Activated effector memory CD4-positive, alpha-beta T cell treated with anti-CD3 and anti-CD28 coated beads, Interleukin-2, amount 50 U/mL, for 16 hours (primary cell): ENCODE results near the gene FHIP2A.
"Not testable (repeated sequence)": the region's sequence is repeated elsewhere in the genome, so short reads cannot be mapped to it uniquely, and the experiment has no call there.

Experiments used
- DNase-seq: peaks from one replicate; pipeline ENCODE4 v3.0.0-alpha.2; 2020

The FHIP2A gene

GRCh38 chr10:114821915-114822443 lies 399 bp downstream of the FHIP2A start:
- DNase-seq = no peak

GRCh38 chr10:114822444-114823076 lies 980 bp downstream of the FHIP2A start:
- DNase-seq = peak; percentile 74

DNA sequence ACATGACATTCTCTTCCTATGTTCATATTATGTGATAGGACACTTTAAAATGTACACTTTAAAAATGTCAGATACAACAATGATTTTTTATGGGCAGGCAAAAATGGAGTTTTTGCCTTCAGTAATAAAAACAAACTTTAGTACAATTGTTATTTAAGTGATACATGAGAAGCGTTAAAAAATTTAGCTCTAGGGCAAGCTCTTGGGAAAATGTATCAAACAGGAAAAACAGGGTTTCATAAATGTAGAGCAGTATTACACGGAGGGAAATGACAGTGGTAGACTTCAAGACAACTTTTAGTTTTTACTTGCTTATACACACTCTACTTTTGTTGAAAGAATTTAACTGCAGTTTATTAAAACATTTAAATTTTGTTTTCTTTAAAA lies 1.5 kb downstream of the FHIP2A start:
- DNase-seq = no peak

GRCh38 chr10:114824391-114824790 lies 2.8 kb downstream of the FHIP2A start:
- no peak for DNase-seq

DNA sequence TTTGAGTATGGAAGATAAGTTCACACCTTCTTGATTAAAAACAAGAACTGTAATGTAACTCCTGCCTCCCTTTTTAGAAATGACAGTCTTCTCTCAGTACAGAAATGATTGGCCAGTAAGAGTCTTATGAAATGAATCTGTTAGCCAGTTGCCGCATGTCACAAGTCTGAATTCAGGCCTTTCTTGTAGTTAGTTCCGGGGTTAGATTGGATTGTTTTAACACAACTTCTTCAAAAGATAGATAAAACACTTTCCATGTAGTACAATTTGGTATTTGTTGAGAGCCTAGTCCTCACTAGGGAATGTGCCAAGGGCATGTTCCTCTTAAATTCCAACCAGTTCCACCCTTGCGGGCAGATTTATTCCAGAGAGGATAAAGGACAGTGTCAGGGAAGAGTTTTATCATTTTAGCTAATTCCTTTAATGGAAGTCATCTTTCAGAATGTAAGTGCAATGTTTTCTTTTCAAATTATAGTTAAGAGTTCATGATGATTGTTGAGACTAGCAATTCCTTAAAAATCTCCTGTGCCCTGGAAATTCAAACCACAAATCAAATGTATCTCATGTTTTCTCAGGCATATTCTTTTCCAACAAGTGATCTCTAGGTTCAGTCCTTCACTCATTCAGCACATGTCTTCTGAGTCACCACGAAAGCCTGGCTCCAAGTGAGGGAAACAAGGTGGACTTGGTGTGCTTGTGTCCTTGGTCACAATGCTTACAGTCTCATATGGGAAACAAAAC lies 4.1 kb downstream of the FHIP2A start:
- no peak for DNase-seq

DNA sequence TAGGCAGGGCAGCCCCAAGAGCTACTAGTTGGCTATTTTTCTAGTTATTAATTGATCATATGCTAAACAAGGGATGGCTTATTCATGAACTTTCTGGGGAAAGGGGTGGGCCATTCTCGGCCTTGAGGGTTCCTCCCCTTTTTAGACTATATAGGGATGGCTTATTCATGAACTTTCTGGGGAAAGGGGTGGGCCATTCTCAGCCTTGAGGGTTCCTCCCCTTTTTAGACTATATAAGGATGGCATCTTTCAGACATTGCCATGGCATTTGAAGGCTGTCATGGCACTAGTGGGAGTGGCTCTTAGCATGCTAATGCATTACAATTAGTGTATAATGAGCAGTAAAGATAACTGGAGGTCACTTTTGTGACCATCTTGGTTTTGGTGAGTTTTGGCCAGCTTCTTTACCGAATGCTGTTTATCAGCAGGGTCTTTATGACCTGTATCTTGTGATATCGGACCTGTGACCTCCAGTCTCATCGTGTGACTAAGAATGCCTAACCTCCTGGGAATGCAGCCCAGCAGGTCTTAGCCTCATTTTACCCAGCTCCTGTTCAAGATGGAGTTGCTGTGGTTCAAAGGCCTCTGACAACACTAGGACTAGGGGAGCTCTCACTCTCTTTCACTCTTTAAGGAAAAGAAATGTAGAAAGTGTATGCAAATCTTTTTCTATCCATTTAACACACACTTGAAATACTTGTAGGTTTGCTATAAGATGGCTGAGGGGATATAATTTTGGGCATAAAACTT lies 7.8 kb downstream of the FHIP2A start:
- DNase-seq = no peak

DNA sequence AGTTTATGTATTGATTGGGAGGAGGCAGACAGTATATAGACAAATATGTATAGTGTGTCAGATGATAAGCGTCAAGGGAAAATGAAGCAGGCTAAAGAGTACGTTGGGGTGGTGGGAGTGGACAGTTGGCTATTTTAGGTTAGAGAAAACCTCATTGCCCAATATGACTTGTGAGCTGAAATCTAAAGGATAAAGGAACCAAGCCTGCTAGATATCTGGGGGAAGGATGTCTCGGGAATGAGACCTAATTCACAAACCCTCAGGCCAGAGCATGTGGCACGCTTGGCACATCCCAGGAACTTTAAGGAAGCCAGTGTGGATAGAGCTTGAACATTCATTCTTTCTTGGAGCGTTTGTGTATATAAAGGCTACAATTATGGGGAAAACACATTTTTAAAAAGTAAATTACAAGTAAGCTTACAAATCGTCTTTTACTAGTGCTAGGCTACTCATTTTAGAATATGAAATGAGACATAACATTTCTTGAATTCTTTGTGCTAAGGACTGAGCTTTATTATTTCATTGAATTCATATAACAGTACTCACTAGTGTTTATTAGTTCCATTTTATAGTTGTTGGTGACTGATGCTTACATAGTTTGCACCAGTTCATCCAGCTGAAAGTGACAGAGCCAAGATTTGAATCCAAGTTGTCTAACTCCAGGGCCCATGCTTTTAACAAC lies 9.7 kb downstream of the FHIP2A start:
- DNase-seq = no peak

DNA sequence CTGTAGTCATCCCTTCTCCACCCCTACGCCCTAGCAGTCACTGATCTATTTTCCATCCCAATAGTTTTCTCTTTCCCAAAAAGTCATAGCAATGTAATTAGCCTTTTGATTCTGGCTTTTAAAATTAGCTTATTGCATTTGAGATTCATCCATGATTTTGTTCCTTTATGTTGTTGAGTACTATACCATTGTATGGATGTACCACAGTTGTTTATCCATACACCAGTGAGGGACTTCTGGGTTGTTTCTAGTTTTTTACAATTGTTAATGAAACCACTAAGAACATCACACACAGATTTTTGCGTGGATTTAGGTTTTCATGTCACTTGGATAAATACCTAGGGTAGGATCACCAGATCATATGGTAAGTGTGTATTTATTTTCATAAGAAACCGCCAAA lies 16.1 kb downstream of the FHIP2A start:
- DNase-seq = no peak

DNA sequence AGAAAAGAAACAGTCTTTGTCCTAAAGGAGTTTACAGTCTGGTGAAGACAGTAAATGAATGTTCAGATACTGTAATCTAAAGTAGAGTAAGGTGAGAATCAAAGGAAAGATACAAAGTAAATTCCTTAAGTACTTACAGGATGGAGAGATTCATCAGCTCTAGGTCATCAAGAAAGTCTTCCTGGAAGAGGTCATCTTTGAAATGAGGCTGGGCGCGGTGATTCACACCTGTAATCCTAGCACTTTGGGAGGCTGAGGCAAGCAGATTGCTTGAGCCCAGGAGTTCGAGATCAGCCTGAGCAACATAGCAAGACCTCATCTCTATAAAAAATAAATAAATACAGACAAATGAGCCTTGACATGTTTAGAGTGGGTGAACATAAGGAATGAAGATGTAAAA lies 18.3 kb downstream of the FHIP2A start:
- no peak for DNase-seq

GRCh38 chr10:114845978-114846693 lies 24.6 kb downstream of the FHIP2A start:
- DNase-seq = no peak

DNA sequence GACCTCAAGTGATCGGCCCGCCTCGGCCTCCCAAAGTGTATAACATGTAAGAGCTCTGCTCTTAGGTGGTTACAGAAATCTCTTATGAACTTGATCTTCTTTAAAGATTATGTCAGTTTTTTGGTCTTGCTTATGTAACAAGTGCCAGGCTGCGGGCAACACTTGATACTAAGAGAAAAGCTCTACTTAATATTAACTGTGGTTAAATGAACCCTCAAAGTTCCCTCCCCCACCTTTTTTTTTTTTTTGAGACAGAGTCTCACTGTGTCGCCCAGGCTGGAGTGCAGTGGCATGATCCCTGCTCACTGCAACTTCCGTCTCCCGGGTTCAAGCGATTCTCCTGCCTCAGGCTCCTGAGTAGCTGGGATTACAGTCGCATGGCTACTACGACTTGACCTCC lies 25.9 kb downstream of the FHIP2A start:
- not testable (repeated sequence) for DNase-seq

DNA sequence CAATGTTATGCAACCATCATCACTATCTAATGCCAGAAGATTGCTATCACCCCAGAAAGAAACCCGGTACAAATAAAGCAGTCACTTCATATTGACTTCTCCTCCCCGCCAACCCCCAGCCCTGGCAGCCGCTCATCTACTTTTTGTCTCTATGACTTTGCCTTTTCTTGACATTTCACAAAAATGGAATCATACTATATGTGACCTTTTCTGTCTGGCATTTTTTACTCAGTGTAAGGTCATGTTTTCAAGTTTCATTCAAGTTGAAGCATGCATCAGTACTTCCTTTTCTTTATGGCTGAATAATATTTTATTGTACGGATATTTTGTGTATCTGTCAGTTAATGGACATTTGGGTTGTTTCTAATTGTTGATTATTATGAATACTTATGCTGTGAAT lies 28.1 kb downstream of the FHIP2A start:
- DNase-seq = no peak

- no peak for DNase-seq
Observed at GRCh38 chr10:114850126-114850525, 28.5 kb downstream of the FHIP2A start.

- no peak for DNase-seq
Observed at GRCh38 chr10:114851336-114851735, 29.8 kb downstream of the FHIP2A start.

- no peak for DNase-seq
Observed at GRCh38 chr10:114852197-114852596, 30.6 kb downstream of the FHIP2A start.

GRCh38 chr10:114854906-114855305 lies 33.3 kb downstream of the FHIP2A start:
- no peak for DNase-seq

GRCh38 chr10:114855776-114856543 lies 34.4 kb downstream of the FHIP2A start:
- no peak for DNase-seq

- DNase-seq = no peak
Observed at GRCh38 chr10:114856544-114857287, 35.1 kb downstream of the FHIP2A start.

- DNase-seq = not testable (repeated sequence)
Observed at GRCh38 chr10:114857288-114857565, 35.6 kb downstream of the FHIP2A start.

DNA sequence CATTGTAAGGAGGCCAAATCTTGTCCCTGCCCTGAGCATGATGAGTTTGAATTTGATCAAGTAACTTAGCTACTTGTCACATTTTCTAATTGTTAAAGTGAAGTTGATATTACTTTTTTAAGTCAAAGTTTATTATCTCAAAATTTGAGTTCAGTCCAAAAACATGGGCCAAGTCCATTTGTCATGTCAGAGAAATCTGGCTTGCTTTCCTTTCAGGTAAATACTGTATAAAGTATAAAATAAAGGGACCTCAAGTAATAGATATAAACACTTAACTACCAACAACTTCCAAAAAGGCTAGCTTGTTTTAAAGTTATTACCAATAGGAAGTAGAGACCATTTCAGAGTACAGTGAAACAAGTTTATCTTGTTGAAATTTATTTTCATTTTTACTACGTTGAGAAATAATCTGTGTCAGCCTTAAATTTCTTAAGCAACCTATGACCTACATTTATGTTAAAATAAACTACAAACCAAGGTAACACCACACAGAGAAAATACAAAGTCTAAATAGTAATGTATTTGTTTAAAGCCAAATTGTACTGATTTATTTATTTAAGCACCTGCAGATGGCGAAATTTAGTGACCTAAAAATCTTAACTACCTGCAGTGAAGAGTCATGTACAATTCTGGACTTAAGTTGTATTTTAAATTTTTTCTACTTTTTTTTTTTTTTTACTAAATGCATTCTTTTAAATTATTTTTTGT lies 36.5 kb downstream of the FHIP2A start:
- no peak for DNase-seq

- DNase-seq = no peak
Observed at GRCh38 chr10:114859222-114859621, 37.6 kb downstream of the FHIP2A start.
